Natural killer cell (primary cell): ENCODE data around the gene NLGN3. TPM values are rescaled to one million over a fixed set of nuclear protein-coding genes. Genes with fewer than 3 reads are reported as not detected.

Experiments used
- ATAC-seq, 3 donors: fragments of 150-1000 bp in 2 of 3; fragments of 200-7000 bp in 1 of 3; cut with Tn5 transposase; 1 replicate in 1 of 3; 2 replicates in 2 of 3; pipeline ENCODE4 v1.10.0; 2021; ENCODE audit warnings: mild to moderate bottlenecking in 2 of 3, moderate library complexity in 2 of 3
- DNase-seq, 2 donors: peaks; one replicate each; pipeline versions ENCODE4 v3.0.0 to v3.0.0-alpha.2; 2013 to 2021; ENCODE audit warnings: mixed read lengths in 1 of 2
- H3K27ac ChIP-seq: one replicate; pipeline ENCODE4 v1.5.1; 2013; ENCODE audit warnings: mild to moderate bottlenecking, low read length
- H3K27me3 ChIP-seq: one replicate; pipeline ENCODE4 v1.6.1; 2013; ENCODE audit warnings: low read length; ENCODE audit not compliant: control insufficient read depth, insufficient read depth
- H3K36me3 ChIP-seq: one replicate; pipeline ENCODE4 v1.6.1; 2013; ENCODE audit warnings: low read length; ENCODE audit not compliant: control insufficient read depth, insufficient read depth
- H3K4me1 ChIP-seq: one replicate; pipeline ENCODE4 v1.6.1; 2013; ENCODE audit warnings: low read length; ENCODE audit not compliant: control insufficient read depth, insufficient read depth
- H3K4me3 ChIP-seq: one replicate; pipeline ENCODE4 v1.5.1; 2013; ENCODE audit warnings: low read length
- H3K9me3 ChIP-seq: one replicate; pipeline ENCODE4 v1.6.1; 2013; ENCODE audit warnings: low read length; ENCODE audit not compliant: control insufficient read depth, insufficient read depth
- H3K27ac Mint-ChIP-seq, 2 donors: one replicate each; pipeline ENCODE4 v1.8.0; 2022; ENCODE audit warnings: mild to moderate bottlenecking in 2 of 2, mixed read lengths in 2 of 2, moderate library complexity in 1 of 2
- H3K27me3 Mint-ChIP-seq, 2 donors: one replicate each; pipeline ENCODE4 v1.8.0; 2022; ENCODE audit warnings: low read depth in 2 of 2, mixed read lengths in 2 of 2
- H3K36me3 Mint-ChIP-seq: one replicate; pipeline ENCODE4 v1.8.0; 2022; ENCODE audit warnings: mixed read lengths
- H3K4me1 Mint-ChIP-seq, 2 donors: one replicate each; pipeline ENCODE4 v1.8.0; 2022; ENCODE audit warnings: mixed read lengths in 2 of 2
- H3K4me3 Mint-ChIP-seq: one replicate; pipeline ENCODE4 v1.8.0; 2022; ENCODE audit warnings: mild to moderate bottlenecking, moderate library complexity, mixed read lengths
- H3K9me3 Mint-ChIP-seq, 2 donors: one replicate each; pipeline ENCODE4 v1.8.0; 2022; ENCODE audit warnings: mixed read lengths in 2 of 2
- CTCF ChIP-seq: fragments of 200-600 bp; IDR thresholded peaks from one replicate; pipeline ENCODE4 v1.8.0; 2022; ENCODE audit warnings: antibody characterized with exemption
- WGBS: methylation state at CpG from one replicate; pipeline ENCODE4 v1.1.7; 2013; ENCODE audit warnings: missing lambda C conversion rate; ENCODE audit not compliant: insufficient coverage; 5-methylcytosine and 5-hydroxymethylcytosine counted together
- intact Hi-C: fragments of 100-400 bp; cut with micrococcal nuclease; formaldehyde crosslinking; loops from one replicate; pipeline ENCODE4 v1.14.2; 2022
- total RNA-seq, 4 donors: library from RNA; stranded (reverse); fragments of 120-200 nt in 1 of 4; gene quantifications; one replicate each; pipeline versions ENCODE4 v1.2.3 to v1.2.4, GENCODE V29; 2013 to 2022

NLGN3 gene
- total RNA-seq, 3 donors from 2014 or later (not counting 1 experiment from before 2014, with no cell fraction given) = 4.0 to 4.3 (median 4.0) TPM

GRCh38 chrX:71095981-71096759, 48.5 kb upstream of the NLGN3 start:
- H3K9me3 ChIP-seq = no peaks in the 10 kb centered on the region
- Mint-ChIP-seq H3K27me3 (peaks cover 0 to 20% of the 10 kb centered on the region in 2 donors), H3K4me1 (peaks cover 29 to 33% of the 10 kb centered on the region in 2 donors), H3K27ac (peak overlapping the region; percentile 90 to 96), H3K36me3 (no peaks in the 10 kb centered on the region), H3K9me3 (no peaks in the 10 kb centered on the region), H3K4me3 (peak overlapping the region; percentile 96)
- peak overlapping the region; percentile 72 for H3K4me3 ChIP-seq
- H3K4me1 ChIP-seq = peaks cover 40% of the 10 kb centered on the region
- TF ChIP-seq CTCF = no peak
- H3K36me3 ChIP-seq = no peaks in the 10 kb centered on the region
- ATAC-seq = peak; percentile 57 to 67 (median 60)
- H3K27ac ChIP-seq = peak overlapping the region; percentile 69
- WGBS = under 1% methylated on average over 44 of the region's 46 CpGs
- no peaks in the 10 kb centered on the region for H3K27me3 ChIP-seq
- intact Hi-C loops = loop anchor here (1.0 to 5.0 kb wide), 3 partner anchors 15 to 81 kb away; partner anchors contain the start of genes IL2RG and SNX12
- peak in 1 of 2 donors; percentile 81 for DNase-seq

GRCh38 chrX:71096760-71097032, 47.9 kb upstream of the NLGN3 start:
- Mint-ChIP-seq H3K27me3 (peaks cover 0 to 25% of the 10 kb centered on the region in 2 donors), H3K27ac (peak overlapping the region; percentile 90 to 96), H3K4me3 (peak overlapping the region; percentile 96), H3K36me3 (no peaks in the 10 kb centered on the region), H3K9me3 (no peaks in the 10 kb centered on the region), H3K4me1 (peaks cover 33 to 39% of the 10 kb centered on the region in 2 donors)
- peak overlapping the region; percentile 72 for H3K4me3 ChIP-seq
- 3% methylated on average over 9 of the region's 9 CpGs for WGBS
- ATAC-seq (no peak), DNase-seq (peak in 1 of 2 donors; percentile 12)
- intact Hi-C loops = loop anchor here (1.0 to 5.0 kb wide), 3 partner anchors 14 to 81 kb away; partner anchors contain the start of genes IL2RG and SNX12
- peaks cover 45% of the 10 kb centered on the region for H3K4me1 ChIP-seq
- no peaks in the 10 kb centered on the region for H3K27me3 ChIP-seq
- H3K9me3 ChIP-seq = no peaks in the 10 kb centered on the region
- no peak for TF ChIP-seq CTCF
- peaks cover 2% of the 10 kb centered on the region for H3K36me3 ChIP-seq
- H3K27ac ChIP-seq = peak overlapping the region; percentile 69

- peaks cover 34 to 49% of the 10 kb centered on the region in 2 donors for H3K4me1 Mint-ChIP-seq
- TF ChIP-seq CTCF = peak; percentile 67
- H3K4me3 ChIP-seq = no peak overlapping the region
- H3K27ac Mint-ChIP-seq = peak overlapping the region; percentile 38 to 75
- peak overlapping the region; percentile 56 for H3K4me3 Mint-ChIP-seq
- no peaks in the 10 kb centered on the region for H3K36me3 Mint-ChIP-seq
- H3K27me3 Mint-ChIP-seq = peaks cover 0 to 25% of the 10 kb centered on the region in 2 donors
- 33% methylated on average over 1 of the region's 2 CpGs for WGBS
- peaks cover 2% of the 10 kb centered on the region for H3K36me3 ChIP-seq
- H3K27ac ChIP-seq = no peak overlapping the region
- ATAC-seq = peak; percentile 43 to 69 (median 45)
- intact Hi-C loops = loop anchor here (1.0 to 5.0 kb wide), 2 partner anchors 31 to 79 kb away; no protein-coding TSS in a partner anchor
- H3K27me3 ChIP-seq = no peaks in the 10 kb centered on the region
- no peaks in the 10 kb centered on the region for H3K9me3 ChIP-seq
- H3K4me1 ChIP-seq = peaks cover 61% of the 10 kb centered on the region
- peak; percentile 69 to 86 for DNase-seq
- no peaks in the 10 kb centered on the region for H3K9me3 Mint-ChIP-seq
Measured at GRCh38 chrX:71098302-71098701, 46.3 kb upstream of the NLGN3 start.
